ENCODE measurements around the gene ZNF451.

GRCh38 chr6:57137350-57137749 is 47.4 kb downstream of the ZNF451 start:
- TF ChIP-seq POLR2AphosphoS5 (IDR thresholded peaks at IDR 0.05; ENCODE audit: borderline replicate concordance, low read depth, low read length) (no peak), EZH2 (IDR thresholded peaks at IDR 0.05) (no peak), FOXP2 (optimal IDR thresholded peaks at IDR 0.05; ENCODE audit: control extremely low read depth, extremely low read length, insufficient read depth) (no peak)
